Aorta (tissue), 5 donors: ENCODE results near the gene NSMCE1. TPM values are rescaled to one million over a fixed set of nuclear protein-coding genes. Genes with fewer than 3 reads are reported as not detected.

ENCODE experiments used
- ATAC-seq: fragments of 200-7000 bp; cut with Tn5 transposase; one replicate; pipeline ENCODE4 v1.9.1; 2022; ENCODE audit warnings: moderate library complexity; ENCODE audit not compliant: low FRiP score
- DNase-seq, 2 donors: peaks; one replicate each; pipeline ENCODE4 v3.0.0-alpha.2; 2020
- H3K27ac ChIP-seq, 2 donors: one replicate each; pipeline ENCODE4 v1.5.1; 2013; ENCODE audit warnings: low read length in 2 of 2, mild to moderate bottlenecking in 2 of 2, moderate library complexity in 2 of 2, control low read depth in 1 of 2, inconsistent platforms in 1 of 2, low read depth in 1 of 2
- H3K27me3 ChIP-seq, 2 donors: one replicate each; pipeline ENCODE4 v1.6.1; 2013; ENCODE audit warnings: control low read depth in 1 of 2, low read length in 1 of 2, mild to moderate bottlenecking in 1 of 2, moderate library complexity in 1 of 2; ENCODE audit not compliant: insufficient read depth in 2 of 2, control insufficient read depth in 1 of 2
- H3K36me3 ChIP-seq, 2 donors: one replicate each; pipeline ENCODE4 v1.6.1; 2013; ENCODE audit warnings: control low read depth in 1 of 2, low read length in 1 of 2, mild to moderate bottlenecking in 1 of 2; ENCODE audit not compliant: insufficient read depth in 2 of 2, control insufficient read depth in 1 of 2
- H3K4me1 ChIP-seq, 2 donors: one replicate each; pipeline ENCODE4 v1.6.1; 2013; ENCODE audit warnings: low read length in 2 of 2, control low read depth in 1 of 2, mild to moderate bottlenecking in 1 of 2, moderate library complexity in 1 of 2; ENCODE audit not compliant: insufficient read depth in 2 of 2, control insufficient read depth in 1 of 2
- H3K4me3 ChIP-seq, 2 donors: one replicate each; pipeline ENCODE4 v1.5.1; 2013; ENCODE audit warnings: low read length in 2 of 2, control low read depth in 1 of 2, mild to moderate bottlenecking in 1 of 2
- H3K9me3 ChIP-seq: one replicate; pipeline ENCODE4 v1.6.1; 2013; ENCODE audit warnings: mild to moderate bottlenecking, low read length; ENCODE audit not compliant: control insufficient read depth
- WGBS, 2 donors: extraction: QIAGEN DNeasy Blood & Tissue Kit; methylation state at CpG; one replicate each; pipeline ENCODE4 v1.1.7; 2013; 5-methylcytosine and 5-hydroxymethylcytosine counted together
- intact Hi-C, 2 donors: fragments of 100-400 bp; cut with DNase I; formaldehyde crosslinking; loops; one replicate each; pipeline versions ENCODE4 v1.14.2 to v1.15.0; 2022
- polyA plus RNA-seq, 2 donors: library from polyadenylated mRNA; stranded (reverse); fragments of 200-250 nt; gene quantifications; one replicate each; pipeline ENCODE4 v1.2.3, GENCODE V29; 2013
- total RNA-seq, 2 donors: library from RNA; stranded (reverse); fragmentation: NEBNext Ultra II Directional; extraction: Animal tissue kit (Norgen Biotek cat#: 25700); gene quantifications; one replicate each; pipeline ENCODE4 v1.2.1, GENCODE V29; 2021
- donor health status: healthy with polysubstance abuse.
- donor health status: Bipolar disorder and iron deficiency.
- donor health status: DM: no; HTN: no; CAD: no.
- donor health status: DM: no; HTN: no; CAD: no.
- donor health status: DM: yes; HTN: yes; CAD: no.

Gene NSMCE1
- total and polyA plus RNA-seq, 4 donors, result 34.6 to 74.2 (median 55.1) TPM

DNA sequence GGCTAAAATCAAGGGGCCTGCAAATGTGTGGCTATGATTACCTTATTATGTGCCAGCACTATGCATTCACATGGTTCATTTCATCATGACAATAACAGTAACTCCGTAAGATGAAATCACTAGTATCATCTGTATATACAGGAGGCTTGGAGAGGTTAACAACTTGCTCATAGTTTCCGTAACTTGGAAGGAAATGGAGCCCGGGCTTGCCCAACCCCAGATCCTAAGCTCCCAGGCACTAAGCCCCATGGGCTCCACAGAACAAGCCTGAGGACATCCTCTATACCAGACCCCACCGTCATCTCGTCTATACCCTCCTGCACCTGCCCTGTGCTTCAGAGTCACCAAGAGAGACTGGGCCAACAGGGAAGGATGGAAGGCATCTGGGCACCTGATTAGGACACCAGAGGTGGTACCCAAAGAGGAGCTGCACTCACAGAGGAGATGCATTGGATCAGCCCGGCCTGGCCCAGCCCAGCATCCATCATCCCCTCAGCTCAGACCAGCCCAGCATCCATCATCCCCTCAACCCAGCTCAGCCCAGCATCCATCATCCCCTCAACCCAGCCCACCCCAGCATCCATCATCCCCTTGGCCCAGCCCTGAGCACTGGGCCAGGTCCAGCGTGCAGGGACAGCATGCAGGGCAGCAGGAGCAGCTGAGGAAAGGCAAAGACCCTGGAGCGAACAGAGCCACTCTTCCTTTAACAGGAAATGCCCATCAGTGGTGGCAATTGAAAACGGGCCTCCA is 28.5 kb downstream of the NSMCE1 start:
- WGBS, 2 donors, result 84 to 87% methylated on average over 8 to 9 of the region's 9 CpGs
- DNase-seq, result peak in 1 of 2 donors; percentile 30
- Histone ChIP-seq H3K27me3 (no peaks in the 10 kb centered on the region), H3K27ac (no peak overlapping the region), H3K4me1 (peaks cover 3 to 5% of the 10 kb centered on the region in 2 donors), H3K36me3 (no peaks in the 10 kb centered on the region), H3K9me3 (no peaks in the 10 kb centered on the region), H3K4me3 (no peak overlapping the region)
- intact Hi-C loops, result loop anchor here (5.0 to 10.0 kb wide), 5 partner anchors 72 to 217 kb away; partner anchors contain the start of gene IL4R (in 1 of the 2)
- no peak for ATAC-seq

DNA sequence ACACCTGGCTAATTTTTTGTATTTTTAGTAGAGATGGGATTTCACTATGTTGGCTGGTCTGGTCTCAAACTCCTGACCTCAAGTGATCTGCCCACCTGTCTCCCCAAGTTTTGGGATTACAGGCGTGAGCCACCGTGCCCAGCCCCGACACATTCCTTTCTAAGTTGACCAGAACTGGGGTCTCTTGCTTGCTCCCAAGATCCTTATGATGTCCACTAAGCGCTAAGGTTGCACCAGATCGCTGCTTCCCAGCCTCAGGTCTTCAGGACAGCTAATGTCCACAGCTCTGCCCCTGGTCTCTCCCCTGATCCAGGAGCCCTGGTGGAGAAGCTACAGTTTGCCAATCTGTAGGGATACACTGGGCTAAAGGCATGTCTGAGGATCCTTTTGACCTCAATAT is 29.5 kb downstream of the NSMCE1 start:
- WGBS, 2 donors, result 97 to 99% methylated on average over 5 of the region's 5 CpGs
- Histone ChIP-seq H3K9me3 (no peaks in the 10 kb centered on the region), H3K36me3 (no peaks in the 10 kb centered on the region), H3K4me3 (no peak overlapping the region), H3K27ac (no peak overlapping the region), H3K27me3 (no peaks in the 10 kb centered on the region), H3K4me1 (peaks cover 1 to 2% of the 10 kb centered on the region in 2 donors)
- intact Hi-C loops, result loop anchor here in 1 of 2 donors (5.0 to 10.0 kb wide), 3 partner anchors 96 to 218 kb away; no protein-coding TSS in a partner anchor
- ATAC-seq, result no peak
- peak in 1 of 2 donors; percentile 30 for DNase-seq

DNA sequence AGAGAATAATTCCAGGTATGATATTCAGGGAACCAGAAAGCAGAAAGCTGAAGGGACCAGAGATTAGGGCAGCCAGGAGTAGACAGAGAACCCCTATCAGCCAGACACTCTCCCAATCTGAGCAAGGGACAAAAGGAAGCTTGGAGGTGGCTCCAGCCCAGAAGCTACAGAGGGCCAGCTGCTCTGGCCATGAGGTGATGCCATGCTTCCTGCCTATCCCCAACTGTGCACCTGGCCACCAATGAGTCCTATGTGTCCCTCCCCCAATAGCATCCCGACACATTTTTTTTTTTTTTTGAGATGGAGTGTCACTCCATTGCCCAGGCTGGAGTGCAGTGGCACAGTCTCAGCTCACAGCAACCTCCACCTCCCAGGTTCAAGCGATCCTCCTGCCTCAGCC is 30.0 kb downstream of the NSMCE1 start:
- Histone ChIP-seq H3K4me3 (no peak overlapping the region), H3K4me1 (peaks cover 0 to under 1% of the 10 kb centered on the region in 2 donors), H3K36me3 (no peaks in the 10 kb centered on the region), H3K27ac (no peak overlapping the region), H3K9me3 (no peaks in the 10 kb centered on the region), H3K27me3 (no peaks in the 10 kb centered on the region)
- DNase-seq, result peak in 1 of 2 donors; percentile 41
- ATAC-seq, result no peak
- 85 to 94% methylated on average over 2 of the region's 2 CpGs for WGBS, 2 donors
- intact Hi-C loops, result loop anchor here in 1 of 2 donors (5.0 to 10.0 kb wide), 3 partner anchors 96 to 219 kb away; no protein-coding TSS in a partner anchor

DNA sequence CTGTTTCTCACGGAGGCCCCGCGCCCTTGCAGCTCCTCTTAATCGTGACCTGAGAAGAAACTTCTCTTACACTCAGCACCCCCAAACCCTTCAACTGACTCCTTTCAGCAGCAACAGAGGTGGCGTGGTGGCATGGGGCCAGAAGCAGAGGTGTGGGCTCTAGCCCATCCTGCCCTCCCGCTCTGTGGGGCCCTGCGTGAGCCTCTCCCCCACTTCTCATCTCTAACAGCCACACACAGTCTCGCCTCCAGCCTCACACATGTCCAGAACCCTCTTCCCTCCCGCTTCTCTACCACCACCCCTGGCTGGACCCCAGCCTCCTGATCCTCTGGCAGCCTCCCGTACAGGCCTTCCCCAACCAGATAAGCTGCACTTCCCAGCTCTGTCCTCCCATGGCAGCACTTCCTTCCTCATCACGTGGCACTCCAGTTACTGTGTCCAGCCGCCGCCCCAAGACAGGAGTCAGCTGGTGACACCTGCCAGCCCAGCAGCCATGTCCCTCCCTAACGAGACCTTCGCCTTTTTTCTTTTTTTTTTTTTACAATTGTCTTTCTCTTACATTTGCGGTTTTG is 30.5 kb downstream of the NSMCE1 start:
- Histone ChIP-seq H3K36me3 (no peaks in the 10 kb centered on the region), H3K4me1 (no peaks in the 10 kb centered on the region), H3K27ac (no peak overlapping the region), H3K4me3 (no peak overlapping the region), H3K27me3 (no peaks in the 10 kb centered on the region), H3K9me3 (no peaks in the 10 kb centered on the region)
- DNase-seq (peak in 1 of 2 donors; percentile 68), ATAC-seq (no peak)
- 83 to 85% methylated on average over 16 of the region's 16 CpGs for WGBS, 2 donors
- intact Hi-C loops, result loop anchor here in 1 of 2 donors (5.0 to 10.0 kb wide), 3 partner anchors 97 to 219 kb away; no protein-coding TSS in a partner anchor

DNA sequence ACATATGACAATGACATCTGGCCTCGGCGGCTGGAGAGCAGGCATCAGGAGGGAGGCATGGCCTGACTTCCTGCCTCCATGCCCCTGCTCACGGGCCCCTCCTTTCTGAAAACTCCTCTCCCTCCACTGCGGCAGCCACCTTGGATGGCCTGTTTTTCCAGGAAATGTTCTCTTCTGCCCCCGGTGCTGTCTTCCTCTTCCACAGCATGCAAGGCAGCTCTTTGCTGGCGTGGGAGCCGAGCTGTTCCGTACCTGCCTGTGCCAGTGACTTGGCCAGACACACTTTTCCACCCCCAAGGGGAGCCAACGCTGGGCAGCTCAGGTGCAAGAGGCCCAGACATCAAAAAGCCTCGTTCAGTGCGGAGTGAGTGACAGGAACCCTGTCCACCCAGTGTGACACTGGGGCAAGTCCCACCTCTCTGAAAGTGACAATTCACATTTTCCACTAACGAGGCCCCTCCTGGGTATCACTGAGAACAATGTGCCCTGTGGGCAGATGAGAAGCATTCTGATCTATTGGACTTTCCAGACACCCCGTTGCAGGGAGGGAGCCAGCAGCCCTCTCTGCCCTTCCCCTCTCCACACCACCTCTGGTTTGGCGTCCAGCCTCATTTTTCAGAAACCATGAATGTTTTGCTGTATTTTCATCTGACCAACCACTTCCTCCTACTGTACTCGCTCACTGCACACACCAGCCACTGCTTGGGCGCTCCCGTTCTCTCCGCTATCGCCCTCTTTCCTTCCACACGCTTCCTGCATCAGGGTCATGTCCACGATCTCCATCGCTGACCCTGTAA is 31.2 kb downstream of the NSMCE1 start:
- Histone ChIP-seq H3K9me3 (no peaks in the 10 kb centered on the region), H3K27me3 (no peaks in the 10 kb centered on the region), H3K4me1 (no peaks in the 10 kb centered on the region), H3K27ac (no peak overlapping the region), H3K36me3 (no peaks in the 10 kb centered on the region), H3K4me3 (no peak overlapping the region)
- intact Hi-C loops, result loop anchor here in 1 of 2 donors (5.0 to 10.0 kb wide), 3 partner anchors 97 to 220 kb away; no protein-coding TSS in a partner anchor
- DNase-seq (peak in 1 of 2 donors; percentile 70), ATAC-seq (no peak)
- 73 to 77% methylated on average over 22 of the region's 22 CpGs for WGBS, 2 donors

DNA sequence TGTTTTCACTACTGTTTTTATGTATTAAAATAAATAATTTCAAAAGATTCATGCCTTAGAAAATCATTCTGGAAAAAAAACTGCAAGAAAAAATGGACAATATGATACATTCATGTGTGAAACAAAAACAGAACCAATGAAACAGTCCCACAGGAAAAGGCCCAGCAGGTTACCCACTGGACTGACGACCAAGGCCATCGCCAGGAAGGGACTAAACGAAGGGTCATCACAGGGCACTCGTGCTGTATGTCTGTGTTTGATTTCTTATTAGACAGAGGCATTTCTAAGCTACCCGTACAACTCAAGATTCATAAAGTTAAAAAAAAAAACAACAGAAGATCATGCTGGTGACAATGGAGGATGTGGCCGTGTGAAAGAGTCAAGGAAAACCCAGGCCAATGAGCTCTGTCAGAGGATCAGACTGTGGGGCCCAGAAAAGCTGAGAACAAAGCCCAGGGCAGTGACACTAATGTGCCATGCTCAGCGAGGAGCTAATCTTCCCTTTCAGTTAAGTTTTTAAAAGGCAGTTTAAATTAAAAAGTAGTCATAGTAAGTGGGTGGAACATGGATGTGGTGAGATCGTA is 31.8 kb downstream of the NSMCE1 start:
- no peak overlapping the region for H3K4me3 ChIP-seq
- WGBS, 2 donors, result 87 to 91% methylated on average over 8 of the region's 8 CpGs
- no peaks in the 10 kb centered on the region for H3K9me3 ChIP-seq
- DNase-seq (peak in 1 of 2 donors; percentile 20), ATAC-seq (no peak)
- no peak overlapping the region for H3K27ac ChIP-seq
- intact Hi-C loops, result loop anchor here in 1 of 2 donors (5.0 to 10.0 kb wide), 3 partner anchors 98 to 221 kb away; no protein-coding TSS in a partner anchor
- H3K27me3 ChIP-seq, result no peaks in the 10 kb centered on the region
- H3K4me1 ChIP-seq, result no peaks in the 10 kb centered on the region
- H3K36me3 ChIP-seq, result no peaks in the 10 kb centered on the region

DNA sequence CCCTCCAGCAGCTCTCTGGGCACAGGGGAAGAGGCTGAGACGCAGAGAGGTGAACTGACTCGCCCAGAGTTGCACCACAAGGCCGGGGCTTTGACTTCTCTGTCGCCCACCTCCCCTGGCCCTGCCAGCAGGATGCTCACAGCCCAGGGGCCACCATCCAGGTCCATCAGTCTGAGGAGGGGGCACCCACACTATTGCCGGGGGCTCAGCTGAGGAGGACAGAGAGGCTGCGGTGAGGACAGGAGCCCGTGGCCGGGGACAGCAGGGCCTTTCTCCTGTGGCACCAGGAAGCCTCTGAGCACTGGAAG is 32.7 kb downstream of the NSMCE1 start:
- Histone ChIP-seq H3K9me3 (no peaks in the 10 kb centered on the region), H3K27me3 (no peaks in the 10 kb centered on the region), H3K36me3 (no peaks in the 10 kb centered on the region), H3K4me3 (no peak overlapping the region), H3K27ac (no peak overlapping the region), H3K4me1 (no peaks in the 10 kb centered on the region)
- ATAC-seq (no peak), DNase-seq (peak; percentile 48 to 49)
- intact Hi-C loops, result loop anchor here (2.0 to 10.0 kb wide), 4 partner anchors 99 to 221 kb away; no protein-coding TSS in a partner anchor
- 94% methylated on average over 8 of the region's 8 CpGs for WGBS, 2 donors
